GM18505 (cell line): ENCODE results near the gene SPATA21.
"Not testable (repeated sequence)": the region's sequence is repeated elsewhere in the genome, so short reads cannot be mapped to it uniquely, and the experiment has no call there.

Source experiments
- ATAC-seq: cut with Tn5 transposase; IDR thresholded peaks from one replicate; pipeline ENCODE4 v1.9.1; 2021; ENCODE audit not compliant: unreplicated experiment
- POLR2A ChIP-seq: IDR thresholded peaks from 4 replicates; pipeline ENCODE4 v1.6.1; 2011; ENCODE audit warnings: borderline replicate concordance; ENCODE audit not compliant: insufficient read depth, insufficient read length; ENCODE audit errors: extremely low read depth

Gene SPATA21

GRCh38 chr1:16464917-16465625 is 27.8 kb upstream of the SPATA21 start:
- TF ChIP-seq POLR2A = no peak
- no peak for ATAC-seq

- TF ChIP-seq POLR2A = no peak
Measured at GRCh38 chr1:16462773-16463330, 25.6 kb upstream of the SPATA21 start.

GRCh38 chr1:16461681-16462080 is 24.5 kb upstream of the SPATA21 start:
- no peak for TF ChIP-seq POLR2A
- ATAC-seq = no peak

More at GRCh38 chr1:16462773-16463330, 25.6 kb upstream of the SPATA21 start:
- ATAC-seq = no peak

- no peak for ATAC-seq
- TF ChIP-seq POLR2A = no peak
Measured at GRCh38 chr1:16459352-16459925, 22.2 kb upstream of the SPATA21 start.

GRCh38 chr1:16458831-16459230 is 21.6 kb upstream of the SPATA21 start:
- no peak for TF ChIP-seq POLR2A
- no peak for ATAC-seq

GRCh38 chr1:16456151-16456550 is 18.9 kb upstream of the SPATA21 start:
- not testable (repeated sequence) for ATAC-seq

GRCh38 chr1:16454909-16455308 is 17.7 kb upstream of the SPATA21 start:
- not testable (repeated sequence) for ATAC-seq

GRCh38 chr1:16451841-16452528 is 14.8 kb upstream of the SPATA21 start:
- ATAC-seq = no peak
- peak; percentile 16 for TF ChIP-seq POLR2A

- ATAC-seq = no peak
- no peak for TF ChIP-seq POLR2A
Measured at GRCh38 chr1:16450863-16451481, 13.7 kb upstream of the SPATA21 start.

GRCh38 chr1:16449666-16450065 is 12.4 kb upstream of the SPATA21 start:
- TF ChIP-seq POLR2A = no peak
- no peak for ATAC-seq

GRCh38 chr1:16449065-16449464 is 11.8 kb upstream of the SPATA21 start:
- ATAC-seq = no peak
- no peak for TF ChIP-seq POLR2A

- ATAC-seq = no peak
Measured at GRCh38 chr1:16447641-16448040, 10.4 kb upstream of the SPATA21 start.

GRCh38 chr1:16446116-16446515 is 8.9 kb upstream of the SPATA21 start:
- ATAC-seq = no peak
- TF ChIP-seq POLR2A = no peak

More at GRCh38 chr1:16447641-16448040, 10.4 kb upstream of the SPATA21 start:
- no peak for TF ChIP-seq POLR2A
